Left colon (tissue), 2 donors: ENCODE results near the gene ROBO1. TPM values are rescaled to one million over a fixed set of nuclear protein-coding genes. Genes with fewer than 3 reads are reported as not detected.
"Not testable (repeated sequence)": the region's sequence is repeated elsewhere in the genome, so short reads cannot be mapped to it uniquely, and the experiment has no call there.

ENCODE experiments used
- ATAC-seq: fragments of 200-7000 bp; cut with Tn5 transposase; one replicate; pipeline ENCODE4 v1.9.1; 2020; ENCODE audit warnings: mild to moderate bottlenecking, moderate library complexity
- DNase-seq, 2 donors: peaks; one replicate each; pipeline ENCODE4 v3.0.0-alpha.2; 2020
- intact Hi-C, 2 donors: fragments of 100-400 bp; cut with DNase I in 1 of 2; cut with micrococcal nuclease in 1 of 2; formaldehyde crosslinking; loops; one replicate each; pipeline versions ENCODE4 v1.11.2 to v1.14.0; 2022; cut with DNase I, micrococcal nuclease
- total RNA-seq, 2 donors: library from RNA; stranded (reverse); fragmentation: NEBNext Ultra II Directional; extraction: Animal tissue kit (Norgen Biotek cat#: 25700); gene quantifications; one replicate each; pipeline ENCODE4 v1.2.1, GENCODE V29; 2021
- donor health status: DM: no; HTN: no; CAD: no.
- donor health status: DM: yes; HTN: yes; CAD: no.

The ROBO1 gene
- total RNA-seq, 2 donors from 2014 or later = 3.0 to 9.7 TPM

DNA sequence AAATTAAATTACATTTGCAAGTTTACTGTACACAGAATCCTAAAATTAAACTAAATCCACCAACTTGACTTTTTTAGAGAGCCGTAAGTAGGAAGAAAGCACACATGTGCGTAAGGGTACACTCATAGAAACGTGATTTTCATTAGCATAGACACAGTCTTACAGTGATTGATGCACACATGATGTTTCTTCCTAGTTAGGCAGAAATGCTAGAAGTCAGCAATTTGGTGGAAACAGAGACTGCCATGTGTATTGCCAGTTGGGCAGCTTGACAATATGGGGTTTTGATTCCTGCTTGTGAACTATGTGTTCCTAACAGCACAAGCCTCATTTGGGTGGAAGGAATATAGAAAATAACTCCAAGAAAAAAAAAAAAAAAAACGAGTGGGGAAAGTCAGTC is 878.5 kb downstream of the ROBO1 start:
- DNase-seq (no peak), ATAC-seq (no peak)
- intact Hi-C loops = no loop called here

DNA sequence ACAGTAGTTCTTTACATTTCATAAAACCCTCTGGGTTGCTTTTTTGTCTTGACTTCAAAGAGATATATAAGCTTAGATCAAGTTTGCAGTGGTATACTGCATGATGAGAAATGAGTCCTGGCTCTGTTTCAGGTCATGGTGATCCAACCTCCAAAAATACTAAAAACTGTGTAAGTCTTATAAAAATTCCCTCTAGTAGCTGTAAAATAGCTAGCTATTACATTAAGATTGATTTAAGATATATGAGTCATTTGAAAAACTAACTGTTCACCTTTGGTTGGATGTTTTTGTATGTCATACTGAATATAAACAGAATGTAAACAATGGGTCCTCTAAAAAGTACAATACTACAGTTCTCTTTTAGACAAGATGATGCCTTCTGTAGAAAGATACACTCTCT is 879.2 kb downstream of the ROBO1 start:
- intact Hi-C loops = no loop called here
- DNase-seq (no peak), ATAC-seq (no peak)

DNA sequence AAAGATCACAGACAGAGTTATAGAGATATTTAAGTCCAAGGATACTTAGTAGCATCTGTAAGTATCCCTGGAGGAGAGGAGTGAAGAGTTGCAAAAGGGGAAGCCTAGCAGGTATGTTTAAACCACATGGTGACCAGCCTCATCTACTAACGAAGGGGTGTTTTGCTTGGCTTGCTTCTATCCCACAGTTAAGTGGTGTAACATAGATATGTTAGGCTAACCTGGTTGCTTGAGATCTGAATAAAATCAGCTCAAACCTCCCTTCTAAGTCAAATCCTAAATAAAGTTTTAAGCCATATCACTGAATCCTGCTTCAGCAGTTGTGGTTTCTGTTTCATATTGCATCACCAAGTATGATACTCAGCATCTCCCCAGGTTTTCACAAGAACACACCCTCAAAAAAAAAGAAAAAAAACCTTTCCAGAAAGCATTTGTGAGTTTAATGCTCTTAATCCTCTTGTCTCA is 880.2 kb downstream of the ROBO1 start:
- DNase-seq = no peak
- ATAC-seq = no peak
- intact Hi-C loops = no loop called here

GRCh38 chr3:78887029-78887428 is 880.8 kb downstream of the ROBO1 start:
- ATAC-seq (no peak), DNase-seq (no peak)
- intact Hi-C loops = no loop called here

DNA sequence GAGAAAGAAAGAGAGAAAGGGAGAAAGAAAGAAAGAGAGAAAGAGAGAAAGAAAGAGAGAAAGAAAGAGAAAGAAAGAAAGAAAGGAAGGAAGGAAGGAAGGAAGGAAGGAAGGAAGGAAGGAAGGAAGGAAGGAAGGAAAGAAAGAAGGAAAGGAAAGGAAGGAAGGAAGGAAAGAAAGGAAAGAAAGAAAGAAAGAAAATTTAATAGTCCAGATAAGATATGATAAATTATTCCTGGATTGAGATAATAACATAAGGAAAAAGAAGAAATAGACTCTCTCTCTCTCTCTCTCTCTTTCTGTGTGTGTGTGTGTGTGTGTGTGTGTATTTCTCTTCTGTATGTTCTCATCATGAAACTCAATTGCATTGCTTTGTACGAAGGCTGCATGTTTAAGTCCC is 883.2 kb downstream of the ROBO1 start:
- intact Hi-C loops, ATAC-seq, DNase-seq: not testable (repeated sequence)

DNA sequence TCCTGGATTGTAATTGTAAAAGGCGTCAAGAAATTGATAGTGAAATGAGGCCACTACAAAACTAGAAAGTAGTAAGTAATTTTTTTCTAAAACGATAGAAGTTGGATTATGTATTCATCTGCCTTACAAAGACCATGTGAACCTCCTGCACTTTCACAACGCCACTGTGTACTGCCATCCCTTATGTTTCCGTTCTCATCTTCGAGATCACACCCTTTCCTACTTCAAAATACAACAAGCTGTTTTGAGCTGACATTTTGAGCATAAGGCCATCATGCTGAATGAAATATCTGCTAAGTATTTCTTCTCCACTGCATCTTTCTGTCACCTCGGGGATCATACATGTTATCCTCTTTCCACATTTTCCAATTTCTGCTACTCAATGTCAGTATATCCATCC is 885.5 kb downstream of the ROBO1 start:
- ATAC-seq = no peak
- no peak for DNase-seq
- intact Hi-C loops = no loop called here

GRCh38 chr3:78881501-78881900 is 886.3 kb downstream of the ROBO1 start:
- no peak for ATAC-seq
- DNase-seq = no peak
- intact Hi-C loops = no loop called here

- ATAC-seq = no peak
Measured at GRCh38 chr3:78880603-78881461, 887.0 kb downstream of the ROBO1 start.

DNA sequence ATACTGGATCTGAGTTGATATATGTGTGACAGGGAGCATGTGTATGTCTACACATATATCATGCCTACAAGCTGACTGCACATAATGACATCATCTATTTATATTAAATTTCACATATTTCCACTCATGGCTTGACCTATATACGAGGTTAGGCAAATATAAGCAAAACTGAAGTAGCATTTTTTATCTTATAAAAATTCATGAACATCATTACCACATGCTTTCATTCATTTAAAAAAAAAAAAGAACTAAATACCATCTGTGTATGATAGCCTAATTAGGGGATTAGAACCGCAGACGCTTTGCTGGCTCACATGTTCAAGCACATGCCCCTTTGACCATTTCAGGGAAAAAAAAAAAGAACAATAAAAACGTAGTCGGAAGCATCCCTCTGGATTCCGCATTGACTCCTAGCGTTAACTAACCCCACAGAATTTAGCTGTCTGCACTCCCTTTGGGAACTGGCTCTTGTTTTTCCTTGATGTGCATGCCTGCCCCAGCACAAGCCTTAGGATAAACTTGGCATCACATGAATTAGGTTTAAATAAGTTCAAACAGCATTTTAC is 888.4 kb downstream of the ROBO1 start:
- ATAC-seq (no peak), DNase-seq (no peak)
- intact Hi-C loops = no loop called here

More at GRCh38 chr3:78880603-78881461, 887.0 kb downstream of the ROBO1 start:
- DNase-seq = no peak
- intact Hi-C loops = no loop called here

- no peak for DNase-seq
- intact Hi-C loops = no loop called here
- no peak for ATAC-seq
Measured at GRCh38 chr3:78878789-78879188, 889.0 kb downstream of the ROBO1 start.

DNA sequence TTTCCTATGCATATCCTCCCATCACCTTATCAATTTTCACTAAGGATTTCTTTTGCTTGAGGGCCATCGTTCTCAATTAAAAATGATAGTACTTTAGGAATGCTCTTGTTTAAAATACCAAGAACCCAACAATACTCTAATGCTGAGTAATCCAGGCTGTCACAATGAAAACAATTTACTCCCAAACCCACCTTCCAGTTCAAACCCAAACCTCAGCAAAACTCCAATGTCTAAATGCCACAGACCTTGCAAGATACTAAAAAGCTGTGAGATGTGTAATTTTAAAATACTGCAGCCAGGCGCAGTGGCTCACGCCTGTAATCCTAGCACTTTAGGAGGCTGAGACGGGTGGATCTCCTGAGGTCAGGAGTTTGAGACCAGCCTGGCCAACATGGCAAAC is 889.8 kb downstream of the ROBO1 start:
- ATAC-seq (no peak), DNase-seq (no peak)
- intact Hi-C loops = no loop called here

- no peak for DNase-seq
- intact Hi-C loops = no loop called here
- ATAC-seq = no peak
Measured at GRCh38 chr3:78875851-78876250, 891.9 kb downstream of the ROBO1 start.

DNA sequence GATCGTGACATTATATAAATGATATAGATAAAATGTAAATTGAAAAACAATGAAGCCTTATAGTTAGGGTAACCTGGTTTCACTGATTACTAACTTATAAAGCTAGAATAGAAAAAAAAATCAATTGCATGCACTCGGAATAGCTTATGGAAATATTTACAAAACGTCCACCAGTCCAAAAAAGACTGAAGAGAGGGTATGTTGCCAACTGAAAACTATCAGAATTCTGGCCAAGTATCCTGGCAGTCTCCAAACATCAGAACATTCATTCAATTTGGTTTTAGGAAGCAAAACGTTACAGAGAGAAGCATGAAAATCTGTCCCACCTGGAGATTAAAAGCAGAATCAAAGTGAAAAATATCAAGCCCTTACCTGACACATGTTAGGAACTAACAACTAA is 892.4 kb downstream of the ROBO1 start:
- intact Hi-C loops = no loop called here
- no peak for ATAC-seq
- no peak for DNase-seq

DNA sequence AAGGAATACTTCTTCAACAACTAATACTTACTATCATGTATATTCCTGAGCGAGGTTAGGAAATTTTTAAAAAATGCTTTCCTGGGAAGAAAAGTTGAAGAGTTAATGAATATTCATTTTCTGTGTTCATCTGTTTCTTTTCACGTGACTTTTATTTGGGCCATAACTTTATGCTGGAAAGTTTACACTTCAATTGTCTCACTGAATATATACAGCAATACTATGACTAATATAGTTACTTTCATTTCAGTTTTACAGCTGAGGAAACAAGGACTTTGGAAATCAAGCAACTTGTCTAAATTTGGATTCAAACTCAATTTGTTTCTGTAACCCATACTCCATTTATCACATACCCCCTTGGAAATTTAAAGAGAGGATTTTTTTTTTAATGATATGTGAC is 894.2 kb downstream of the ROBO1 start:
- intact Hi-C loops = no loop called here
- DNase-seq (no peak), ATAC-seq (peak; percentile 68)

DNA sequence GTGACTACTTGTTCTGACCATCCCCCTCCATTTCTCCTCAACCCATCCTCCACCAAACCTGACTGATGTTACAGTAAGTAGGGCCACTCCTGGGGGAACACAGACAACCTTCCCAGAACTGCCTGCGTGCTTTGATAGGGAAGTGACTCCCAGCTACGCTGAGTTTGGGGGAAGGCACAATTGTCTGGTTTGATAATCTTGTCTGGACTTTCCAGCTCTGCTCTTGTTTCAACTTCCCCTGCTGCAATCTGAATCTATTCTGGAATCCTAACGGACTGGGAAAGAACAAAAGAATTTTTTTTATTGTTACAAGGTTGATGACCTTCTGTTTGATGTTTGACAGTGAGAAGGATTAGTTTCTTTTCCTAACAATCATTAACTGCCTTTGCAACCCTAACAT is 895.6 kb downstream of the ROBO1 start:
- intact Hi-C loops = no loop called here
- ATAC-seq (no peak), DNase-seq (no peak)

- ATAC-seq (no peak), DNase-seq (no peak)
- intact Hi-C loops = no loop called here
Measured at GRCh38 chr3:78871048-78871447, 896.8 kb downstream of the ROBO1 start.

- DNase-seq (no peak), ATAC-seq (no peak)
- intact Hi-C loops = no loop called here
Measured at GRCh38 chr3:78870484-78870883, 897.3 kb downstream of the ROBO1 start.

DNA sequence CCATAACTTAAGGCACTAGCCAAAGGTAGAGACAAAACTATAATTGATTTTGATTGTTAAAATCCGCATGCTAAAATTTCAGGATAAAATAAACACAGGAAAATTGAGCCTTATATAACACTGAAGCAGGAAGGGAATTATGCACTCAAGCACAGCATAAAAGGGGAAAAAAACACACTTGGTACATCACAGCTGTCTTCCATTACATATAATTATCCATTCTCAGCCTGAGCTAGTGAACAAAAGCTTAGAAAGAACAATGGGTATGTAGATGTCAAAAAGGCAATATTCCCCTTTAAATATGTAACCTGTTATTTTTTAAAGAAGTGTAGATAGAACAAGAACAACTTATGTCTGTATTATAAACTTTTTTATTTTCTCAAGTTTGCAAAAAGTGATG is 899.2 kb downstream of the ROBO1 start:
- intact Hi-C loops = no loop called here
- DNase-seq (no peak), ATAC-seq (no peak)

DNA sequence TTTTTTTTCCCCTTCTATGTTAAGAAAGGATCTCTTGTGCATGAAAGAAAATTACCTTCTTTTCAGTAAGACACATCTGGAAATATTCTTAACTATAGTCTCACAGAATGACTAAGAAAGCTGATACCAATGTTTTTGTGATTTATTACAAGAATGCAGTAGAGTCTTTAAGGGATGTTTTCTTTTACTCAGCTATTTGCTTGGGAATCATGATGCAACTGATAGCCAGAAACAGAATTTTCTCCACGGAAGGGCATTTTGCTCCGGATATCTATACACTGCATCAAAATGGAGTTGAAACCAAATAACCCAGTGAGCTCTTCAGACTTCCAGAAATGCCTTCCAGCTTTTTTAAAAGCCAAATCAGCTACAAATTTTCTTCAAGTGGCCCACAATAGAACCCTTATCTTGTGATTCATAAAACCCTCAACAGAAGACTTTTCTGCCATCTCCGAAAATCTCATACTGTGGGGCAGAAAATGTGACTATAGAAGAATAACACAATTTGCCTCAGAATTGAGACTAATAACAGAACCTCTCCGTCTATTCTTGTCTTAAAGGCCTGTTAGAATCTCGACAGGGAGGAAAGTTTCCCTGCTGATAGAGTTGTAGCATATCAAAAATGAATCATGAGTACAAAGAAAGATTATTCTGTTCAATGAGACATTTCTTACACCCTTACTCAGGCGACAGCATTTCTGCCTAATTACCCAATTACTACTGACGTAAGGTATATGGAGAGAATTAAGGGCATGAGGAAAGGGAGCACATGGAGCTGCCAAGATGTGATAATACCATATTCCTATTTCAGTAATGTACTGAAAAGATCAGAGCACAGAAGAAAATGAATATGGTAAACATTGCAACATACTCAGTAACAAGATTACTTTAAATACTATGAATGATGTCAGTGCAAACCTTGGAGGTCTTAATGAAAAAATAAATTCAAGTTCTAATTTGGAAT is 900.1 kb downstream of the ROBO1 start:
- ATAC-seq (no peak), DNase-seq (no peak)
- intact Hi-C loops = no loop called here
